GM19099 (cell line): ENCODE results near the gene SUV39H1.

Source experiments
- POLR2A ChIP-seq: IDR thresholded peaks from 3 replicates; pipeline ENCODE4 v1.6.1; 2011; ENCODE audit warnings: low read depth; ENCODE audit not compliant: insufficient read length; ENCODE audit errors: extremely low read depth

SUV39H1 gene

DNA sequence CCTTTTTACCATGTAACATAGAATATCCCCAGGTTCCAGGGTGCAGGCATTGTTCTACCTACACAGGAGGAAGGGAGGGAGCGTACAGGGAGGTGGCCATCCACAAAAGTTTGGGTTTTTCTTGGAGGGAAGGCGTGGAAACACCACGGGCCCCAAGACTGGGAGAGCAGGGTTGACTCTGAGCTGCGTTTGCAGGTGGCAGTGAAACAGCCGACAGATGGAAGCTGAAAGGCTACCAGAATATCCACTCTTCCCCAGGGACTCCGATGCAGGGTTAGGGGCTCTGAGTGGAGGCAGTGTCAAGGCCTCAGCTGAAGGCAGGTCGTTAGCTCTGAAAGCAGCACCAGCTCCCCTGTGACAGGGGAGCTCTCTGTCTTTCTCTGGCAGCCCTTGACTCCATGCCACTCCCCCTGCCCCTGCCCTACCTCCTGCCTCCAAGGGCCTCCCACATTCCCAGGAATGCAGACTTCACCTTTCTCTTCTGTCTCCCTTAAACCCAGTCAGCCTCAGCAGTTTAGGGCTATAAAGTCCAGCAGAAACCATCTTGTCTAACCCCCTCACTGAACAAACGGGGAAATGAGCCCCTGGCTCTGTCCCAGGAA, 51.0 kb downstream of the SUV39H1 start:
- no peak for TF ChIP-seq POLR2A

DNA sequence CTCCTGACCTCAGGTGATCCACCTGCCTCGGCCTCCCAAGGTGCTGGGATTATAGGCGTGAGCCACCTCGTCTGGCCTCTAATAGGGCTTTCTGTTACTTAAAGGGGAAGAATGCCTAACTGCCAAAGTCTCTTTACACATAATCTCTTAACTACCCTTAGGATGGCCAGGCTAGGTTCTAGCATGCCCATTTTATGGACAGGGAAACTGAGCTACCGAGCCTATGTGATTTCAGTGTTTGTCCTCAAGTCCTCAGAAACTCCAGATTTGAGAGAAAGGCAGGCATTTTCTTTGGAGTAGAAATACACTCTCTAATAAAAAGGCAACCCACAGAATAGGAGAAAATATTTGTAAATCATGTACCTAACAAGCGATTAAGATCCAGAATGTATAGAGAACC, 52.6 kb downstream of the SUV39H1 start:
- TF ChIP-seq POLR2A: no peak

- no peak for TF ChIP-seq POLR2A
Measured at GRCh38 chrX:48751343-48751742, 54.8 kb downstream of the SUV39H1 start.

DNA sequence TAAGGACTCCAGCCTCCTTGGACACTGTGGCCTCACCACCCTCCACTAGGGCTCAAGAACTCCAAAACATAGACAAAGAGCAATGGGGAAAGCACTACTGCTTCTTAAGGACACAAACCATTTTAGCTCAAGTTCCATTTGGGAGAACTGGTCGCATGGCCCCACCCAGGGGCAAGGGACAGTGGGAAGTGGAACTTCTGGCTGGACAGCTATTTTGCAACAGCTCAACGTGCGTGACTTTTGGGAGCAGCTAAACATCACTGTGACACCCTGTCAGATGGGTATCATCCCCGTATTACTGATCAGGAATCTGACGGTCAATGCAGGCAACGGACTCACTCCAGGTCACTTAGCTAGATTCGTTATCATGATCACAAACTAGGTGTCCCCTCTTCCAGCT, 56.0 kb downstream of the SUV39H1 start:
- no peak for TF ChIP-seq POLR2A

DNA sequence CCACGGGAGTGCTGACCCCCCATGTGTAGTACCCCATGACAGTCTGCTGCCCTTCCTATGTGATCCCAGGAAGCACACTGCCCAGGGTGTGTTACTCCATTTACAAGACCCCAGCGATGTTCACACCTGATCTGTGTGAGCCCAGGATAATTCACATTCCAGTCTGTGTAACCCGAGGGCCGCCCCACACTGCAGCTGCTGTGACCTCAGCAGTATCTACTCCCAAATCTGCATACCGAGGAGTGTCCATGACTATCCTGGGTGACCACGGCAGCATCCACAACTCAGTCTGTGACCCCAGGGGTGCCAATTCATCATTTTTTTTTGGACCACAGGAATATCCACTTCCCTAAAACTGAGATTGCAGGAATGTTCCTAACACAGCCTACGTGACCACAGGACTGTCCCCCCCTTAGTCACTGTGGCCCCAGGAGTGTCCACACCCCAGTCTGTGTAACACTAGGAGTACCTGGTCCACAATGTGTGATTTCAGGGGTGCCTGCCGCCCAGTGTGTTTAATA, 57.2 kb downstream of the SUV39H1 start:
- TF ChIP-seq POLR2A: no peak

DNA sequence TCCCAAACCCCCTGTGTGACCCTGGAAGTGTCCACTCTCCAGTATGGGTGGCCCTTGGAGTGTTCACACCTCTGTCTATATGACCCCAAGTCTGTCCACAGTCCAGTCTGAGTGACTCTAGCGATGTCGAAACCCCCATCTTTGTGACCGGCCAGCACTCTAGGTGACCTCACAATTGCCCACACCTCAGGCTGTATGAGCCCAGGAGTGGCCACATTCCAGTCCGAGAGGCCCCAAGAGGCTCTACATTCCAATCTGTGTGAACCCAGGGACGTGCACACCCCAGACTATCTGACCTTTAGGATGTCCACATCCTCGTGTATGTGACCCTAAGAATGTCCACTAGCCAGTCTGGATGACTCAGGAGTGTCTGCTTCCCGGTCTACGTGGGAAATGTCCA, 57.7 kb downstream of the SUV39H1 start:
- no peak for TF ChIP-seq POLR2A
